Measurements from ENCODE around the gene RAB29. TPM values are rescaled to one million over a fixed set of nuclear protein-coding genes. Genes with fewer than 3 reads are reported as not detected.

Gene RAB29
- total RNA-seq, 2 donors from 2014 or later, result 7.6 to 11.2 TPM

DNA sequence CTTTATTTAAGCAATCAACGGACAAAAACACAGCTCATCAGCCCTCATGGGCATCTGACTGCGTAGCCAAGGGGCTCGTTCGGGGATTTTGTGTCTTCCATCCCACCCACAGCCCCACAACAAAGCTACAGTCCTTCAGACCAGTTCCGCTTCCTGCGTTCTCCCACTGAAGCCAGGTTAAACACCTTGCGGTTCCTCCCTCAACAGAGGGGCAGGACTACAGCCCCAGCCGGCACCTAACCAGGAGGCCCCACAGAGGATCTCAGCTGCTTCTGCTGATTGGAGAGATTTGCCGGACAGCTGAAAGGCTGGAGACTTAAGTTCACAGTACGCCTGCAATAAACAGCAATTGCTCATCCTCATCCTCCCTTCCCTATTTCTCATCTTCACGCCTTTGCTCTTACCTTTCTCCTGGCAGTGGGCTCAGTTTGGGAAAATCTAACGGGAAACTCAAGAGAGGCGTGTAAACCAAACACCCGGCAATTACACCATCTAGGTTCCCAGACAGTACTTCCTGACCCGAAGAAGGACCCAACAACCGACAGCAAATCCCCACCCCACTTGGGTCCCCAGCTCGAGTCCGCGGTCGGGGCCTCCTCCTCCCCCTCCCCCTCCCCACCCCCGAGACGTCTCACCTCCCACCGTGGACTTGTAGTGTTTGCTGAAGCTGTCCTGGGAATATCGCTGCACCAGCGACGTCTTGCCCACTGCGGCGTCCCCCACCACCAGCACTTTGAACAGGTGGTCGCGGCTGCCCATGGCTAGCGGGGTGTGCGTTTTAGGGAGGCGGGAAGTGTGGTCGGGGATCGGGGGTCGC is 876 bp downstream of the RAB29 start:
- ATAC-seq, result peak; percentile 18
- Histone ChIP-seq H3K27ac (peak overlapping the region in 2 of 4 donors; percentile 51 to 57), H3K4me1 (peaks cover 13% of the 10 kb centered on the region), H3K4me3 (peak overlapping the region; percentile 37 to 94), H3K9me3 (no peaks in the 10 kb centered on the region), H3K27me3 (no peaks in the 10 kb centered on the region), H3K36me3 (replicated peaks in 1 of 2; ENCODE audit: insufficient read depth in 1 of 2, low read depth in 2 of 2) (no peaks in the 10 kb centered on the region)
- TF ChIP-seq CTCF (IDR thresholded peaks at IDR 0.05) (no peak), POLR2A (IDR thresholded peaks at IDR 0.05) (no peak)
- peak in 1 of 4 donors; percentile 17 for DNase-seq
- 15 to 32% methylated on average over 18 to 34 of the region's 36 CpGs for WGBS, 2 donors
- intact Hi-C loops (cut with DNase I), result no loop called here

GRCh38 chr1:205772607-205773032 is 2.7 kb downstream of the RAB29 start:
- TF ChIP-seq POLR2A (IDR thresholded peaks at IDR 0.05) (no peak), CTCF (IDR thresholded peaks at IDR 0.05) (no peak)
- intact Hi-C loops (cut with DNase I), result no loop called here
- H3K9me3 ChIP-seq, result no peaks in the 10 kb centered on the region
- H3K27me3 ChIP-seq, result no peaks in the 10 kb centered on the region
- WGBS, 2 donors, result 87 to 90% methylated on average over 2 of the region's 2 CpGs
- H3K4me1 ChIP-seq, result peaks cover 13% of the 10 kb centered on the region
- ATAC-seq, result no peak
- no peak overlapping the region for H3K4me3 ChIP-seq
- no peaks in the 10 kb centered on the region for H3K36me3 ChIP-seq (replicated peaks in 1 of 2; ENCODE audit: insufficient read depth in 1 of 2, low read depth in 2 of 2)
- no peak overlapping the region for H3K27ac ChIP-seq
- DNase-seq, result no peak

DNA sequence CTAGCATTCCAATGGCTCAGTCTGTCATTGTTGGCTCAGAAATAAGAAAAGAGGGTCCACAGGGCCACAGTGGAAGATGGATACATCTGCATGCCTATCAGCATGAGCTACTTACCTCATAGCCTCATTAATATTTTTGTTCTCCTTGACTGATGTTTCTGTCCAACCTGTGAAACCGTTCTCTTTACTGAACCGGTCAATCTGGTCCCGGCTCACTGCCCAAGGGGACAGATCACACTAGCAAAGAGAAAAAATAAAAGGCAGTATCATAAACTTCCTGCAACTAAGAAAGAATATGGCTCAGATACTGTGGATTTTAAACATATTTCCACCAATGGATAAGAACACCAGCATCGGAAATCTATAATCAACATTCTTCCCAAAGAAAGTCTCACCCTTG is 4.7 kb downstream of the RAB29 start:
- Histone ChIP-seq H3K4me3 (no peak overlapping the region), H3K27ac (no peak overlapping the region), H3K27me3 (no peaks in the 10 kb centered on the region), H3K36me3 (replicated peaks in 1 of 2; ENCODE audit: insufficient read depth in 1 of 2, low read depth in 2 of 2) (no peaks in the 10 kb centered on the region), H3K4me1 (peaks cover 9% of the 10 kb centered on the region), H3K9me3 (no peaks in the 10 kb centered on the region)
- ATAC-seq, result no peak
- no peak for DNase-seq
- intact Hi-C loops (cut with DNase I), result no loop called here
- WGBS, 2 donors, result 86 to 89% methylated on average over 4 of the region's 4 CpGs
- TF ChIP-seq CTCF (IDR thresholded peaks at IDR 0.05) (no peak), POLR2A (IDR thresholded peaks at IDR 0.05) (no peak)

DNA sequence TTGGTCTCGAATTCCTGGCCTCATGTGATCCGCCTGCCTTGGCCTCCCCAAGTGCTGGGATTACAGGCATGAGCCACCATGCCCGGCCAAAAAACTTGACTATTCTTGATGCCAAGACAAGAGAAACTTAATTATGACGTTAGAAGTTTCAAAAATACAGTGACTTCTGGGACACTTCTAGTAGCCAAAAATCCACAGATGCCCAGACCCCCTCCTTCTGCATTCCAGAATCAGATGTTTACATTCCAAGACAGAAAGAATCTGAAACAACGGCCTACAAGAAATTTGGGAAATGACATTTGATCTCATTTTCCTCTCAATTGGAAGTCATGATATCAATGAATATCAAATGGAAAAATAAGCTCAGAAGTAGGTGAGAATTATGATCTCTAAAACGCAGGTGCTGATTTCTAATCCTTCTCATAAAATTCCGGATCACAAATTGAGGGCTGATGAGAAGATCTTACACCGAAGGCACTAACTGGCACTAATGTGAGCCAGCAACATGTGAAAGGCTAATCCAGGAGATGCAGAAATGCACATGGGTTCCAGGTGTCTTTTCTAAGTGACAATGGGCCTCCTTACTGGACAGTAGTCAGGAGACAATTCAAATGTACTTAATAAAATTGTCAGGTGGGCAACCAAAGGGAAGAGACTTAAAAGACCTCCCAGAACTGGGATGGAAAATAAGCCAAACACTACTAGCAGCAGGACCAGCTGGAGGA is 5.5 kb downstream of the RAB29 start:
- intact Hi-C loops (cut with DNase I), result no loop called here
- Histone ChIP-seq H3K4me3 (no peak overlapping the region), H3K4me1 (peaks cover 6% of the 10 kb centered on the region), H3K9me3 (no peaks in the 10 kb centered on the region), H3K27me3 (no peaks in the 10 kb centered on the region), H3K36me3 (replicated peaks in 1 of 2; ENCODE audit: insufficient read depth in 1 of 2, low read depth in 2 of 2) (no peaks in the 10 kb centered on the region), H3K27ac (no peak overlapping the region)
- WGBS, 2 donors, result 75 to 78% methylated on average over 8 of the region's 8 CpGs
- TF ChIP-seq POLR2A (IDR thresholded peaks at IDR 0.05) (no peak), CTCF (IDR thresholded peaks at IDR 0.05) (no peak)
- DNase-seq (no peak), ATAC-seq (no peak)

All from body of pancreas (tissue), 4 donors.